Natural killer cell (primary cell): ENCODE results near the gene TBX2. TPM values are rescaled to one million over a fixed set of nuclear protein-coding genes. Genes with fewer than 3 reads are reported as not detected.

Experiments used
- ATAC-seq, 3 donors: fragments of 150-1000 bp in 2 of 3; fragments of 200-7000 bp in 1 of 3; cut with Tn5 transposase; 1 replicate in 1 of 3; 2 replicates in 2 of 3; pipeline ENCODE4 v1.10.0; 2021; ENCODE audit warnings: mild to moderate bottlenecking in 2 of 3, moderate library complexity in 2 of 3
- DNase-seq, 2 donors: peaks; one replicate each; pipeline versions ENCODE4 v3.0.0 to v3.0.0-alpha.2; 2013 to 2021; ENCODE audit warnings: mixed read lengths in 1 of 2
- H3K27ac ChIP-seq: one replicate; pipeline ENCODE4 v1.5.1; 2013; ENCODE audit warnings: mild to moderate bottlenecking, low read length
- H3K27me3 ChIP-seq: one replicate; pipeline ENCODE4 v1.6.1; 2013; ENCODE audit warnings: low read length; ENCODE audit not compliant: control insufficient read depth, insufficient read depth
- H3K36me3 ChIP-seq: one replicate; pipeline ENCODE4 v1.6.1; 2013; ENCODE audit warnings: low read length; ENCODE audit not compliant: control insufficient read depth, insufficient read depth
- H3K4me1 ChIP-seq: one replicate; pipeline ENCODE4 v1.6.1; 2013; ENCODE audit warnings: low read length; ENCODE audit not compliant: control insufficient read depth, insufficient read depth
- H3K4me3 ChIP-seq: one replicate; pipeline ENCODE4 v1.5.1; 2013; ENCODE audit warnings: low read length
- H3K9me3 ChIP-seq: one replicate; pipeline ENCODE4 v1.6.1; 2013; ENCODE audit warnings: low read length; ENCODE audit not compliant: control insufficient read depth, insufficient read depth
- H3K27ac Mint-ChIP-seq, 2 donors: one replicate each; pipeline ENCODE4 v1.8.0; 2022; ENCODE audit warnings: mild to moderate bottlenecking in 2 of 2, mixed read lengths in 2 of 2, moderate library complexity in 1 of 2
- H3K27me3 Mint-ChIP-seq, 2 donors: one replicate each; pipeline ENCODE4 v1.8.0; 2022; ENCODE audit warnings: low read depth in 2 of 2, mixed read lengths in 2 of 2
- H3K36me3 Mint-ChIP-seq: one replicate; pipeline ENCODE4 v1.8.0; 2022; ENCODE audit warnings: mixed read lengths
- H3K4me1 Mint-ChIP-seq, 2 donors: one replicate each; pipeline ENCODE4 v1.8.0; 2022; ENCODE audit warnings: mixed read lengths in 2 of 2
- H3K4me3 Mint-ChIP-seq: one replicate; pipeline ENCODE4 v1.8.0; 2022; ENCODE audit warnings: mild to moderate bottlenecking, moderate library complexity, mixed read lengths
- H3K9me3 Mint-ChIP-seq, 2 donors: one replicate each; pipeline ENCODE4 v1.8.0; 2022; ENCODE audit warnings: mixed read lengths in 2 of 2
- WGBS: methylation state at CpG from one replicate; pipeline ENCODE4 v1.1.7; 2013; ENCODE audit warnings: missing lambda C conversion rate; ENCODE audit not compliant: insufficient coverage; 5-methylcytosine and 5-hydroxymethylcytosine counted together
- intact Hi-C: fragments of 100-400 bp; cut with micrococcal nuclease; formaldehyde crosslinking; loops from one replicate; pipeline ENCODE4 v1.14.2; 2022
- total RNA-seq, 4 donors: library from RNA; stranded (reverse); fragments of 120-200 nt in 1 of 4; gene quantifications; one replicate each; pipeline versions ENCODE4 v1.2.3 to v1.2.4, GENCODE V29; 2013 to 2022
- TF ChIP-seq, protein P1 (sequence below): fragments of 200-600 bp; IDR thresholded peaks from one replicate; pipeline ENCODE4 v1.8.0; 2022; ENCODE audit warnings: antibody characterized with exemption

Gene TBX2
- total RNA-seq, 3 donors from 2014 or later (not counting 1 experiment from before 2014, with no cell fraction given), result 0.09 to 0.23 TPM; not detected in 1

DNA sequence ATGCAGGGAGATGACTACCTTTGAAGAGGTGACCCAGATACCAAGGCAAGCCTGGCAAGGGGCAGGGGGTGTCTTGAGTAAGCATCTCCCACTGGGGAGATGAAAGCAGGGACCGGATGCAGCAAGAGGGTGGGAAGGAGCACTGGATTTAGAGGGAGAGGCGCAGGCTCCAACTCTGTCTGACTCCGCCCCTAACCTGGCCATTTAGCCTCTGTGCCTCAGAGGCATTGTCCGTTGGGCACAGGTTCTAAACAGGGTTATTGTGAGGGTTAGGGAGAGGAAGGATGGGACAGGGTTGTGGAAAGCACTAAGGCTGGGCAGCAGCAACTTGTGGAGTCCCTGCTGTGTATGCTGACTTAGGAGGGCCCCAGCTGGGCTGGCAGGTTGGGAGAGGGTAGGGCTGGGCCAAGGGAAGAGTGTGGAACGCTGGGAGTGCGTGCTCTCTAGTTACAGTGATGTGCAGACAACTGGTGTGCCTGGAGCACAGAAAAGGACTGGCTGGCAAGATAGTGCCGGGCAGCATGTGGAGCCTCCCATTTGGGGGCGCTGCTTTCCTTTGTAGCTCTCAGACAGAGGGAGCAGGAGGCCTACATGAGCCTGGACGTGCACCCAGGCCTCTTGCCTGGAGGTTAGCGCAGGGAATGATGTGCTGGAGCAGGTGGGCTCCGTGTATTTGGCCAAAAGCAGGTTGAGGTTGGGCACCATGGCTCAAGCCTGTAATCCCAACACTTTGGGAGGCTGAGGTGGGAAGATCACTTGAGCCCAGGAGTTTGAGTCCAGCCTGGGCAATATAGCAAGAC lies 26.2 kb downstream of the TBX2 start:
- no peak for ATAC-seq
- Histone ChIP-seq H3K4me1 (no peaks in the 10 kb centered on the region), H3K27ac (no peak overlapping the region), H3K36me3 (no peaks in the 10 kb centered on the region), H3K27me3 (peaks cover 2% of the 10 kb centered on the region), H3K9me3 (no peaks in the 10 kb centered on the region), H3K4me3 (no peak overlapping the region)
- no peak for DNase-seq
- no peak overlapping the region for H3K4me3 Mint-ChIP-seq
- H3K27me3 Mint-ChIP-seq, result peaks cover 18 to 21% of the 10 kb centered on the region in 2 donors
- no peaks in the 10 kb centered on the region for H3K9me3 Mint-ChIP-seq
- H3K36me3 Mint-ChIP-seq, result no peaks in the 10 kb centered on the region
- no peak overlapping the region for H3K27ac Mint-ChIP-seq
- TF ChIP-seq, protein P1, sequence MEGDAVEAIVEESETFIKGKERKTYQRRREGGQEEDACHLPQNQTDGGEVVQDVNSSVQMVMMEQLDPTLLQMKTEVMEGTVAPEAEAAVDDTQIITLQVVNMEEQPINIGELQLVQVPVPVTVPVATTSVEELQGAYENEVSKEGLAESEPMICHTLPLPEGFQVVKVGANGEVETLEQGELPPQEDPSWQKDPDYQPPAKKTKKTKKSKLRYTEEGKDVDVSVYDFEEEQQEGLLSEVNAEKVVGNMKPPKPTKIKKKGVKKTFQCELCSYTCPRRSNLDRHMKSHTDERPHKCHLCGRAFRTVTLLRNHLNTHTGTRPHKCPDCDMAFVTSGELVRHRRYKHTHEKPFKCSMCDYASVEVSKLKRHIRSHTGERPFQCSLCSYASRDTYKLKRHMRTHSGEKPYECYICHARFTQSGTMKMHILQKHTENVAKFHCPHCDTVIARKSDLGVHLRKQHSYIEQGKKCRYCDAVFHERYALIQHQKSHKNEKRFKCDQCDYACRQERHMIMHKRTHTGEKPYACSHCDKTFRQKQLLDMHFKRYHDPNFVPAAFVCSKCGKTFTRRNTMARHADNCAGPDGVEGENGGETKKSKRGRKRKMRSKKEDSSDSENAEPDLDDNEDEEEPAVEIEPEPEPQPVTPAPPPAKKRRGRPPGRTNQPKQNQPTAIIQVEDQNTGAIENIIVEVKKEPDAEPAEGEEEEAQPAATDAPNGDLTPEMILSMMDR, result no peak
- WGBS, result 63% methylated on average over 11 of the region's 11 CpGs
- H3K4me1 Mint-ChIP-seq, result no peaks in the 10 kb centered on the region
- intact Hi-C loops, result no loop called here

DNA sequence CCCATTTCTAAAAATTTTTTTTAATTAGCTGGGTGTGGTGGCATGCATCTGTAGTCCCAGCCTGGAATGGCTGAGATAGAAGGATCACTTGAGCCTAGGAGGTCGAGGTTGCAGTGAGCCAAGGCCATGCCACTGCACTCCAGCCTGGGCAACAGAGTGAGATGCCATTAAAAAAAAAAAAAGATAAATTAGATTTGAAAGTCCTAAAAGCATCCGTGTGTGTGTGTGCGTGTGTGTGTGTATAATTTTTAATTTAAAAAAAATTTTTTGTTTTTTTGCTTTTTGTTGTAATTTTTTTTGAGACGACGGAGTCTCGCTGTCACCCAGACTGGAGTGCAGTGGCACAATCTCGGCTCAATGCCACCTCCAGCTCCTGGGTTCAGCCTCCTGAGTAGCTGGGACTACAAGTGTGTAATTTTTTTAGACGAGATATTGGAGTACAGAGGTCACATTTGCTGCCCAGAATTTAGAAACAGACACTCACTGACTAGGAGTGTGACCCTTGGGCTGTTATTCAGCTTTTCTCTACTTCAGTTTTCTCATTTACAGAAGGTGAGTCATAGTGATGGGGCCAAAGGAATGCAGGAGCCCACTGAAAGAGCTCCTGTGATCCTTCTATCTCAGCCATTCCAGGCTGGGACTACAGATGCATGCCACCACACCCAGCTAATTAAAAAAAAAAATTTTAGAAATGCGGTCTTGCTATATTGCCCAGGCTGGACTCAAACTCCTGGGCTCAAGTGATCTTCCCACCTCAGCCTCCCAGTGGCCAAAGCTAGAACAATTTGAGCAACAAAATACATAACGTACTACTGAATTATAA lies 27.1 kb downstream of the TBX2 start:
- Mint-ChIP-seq H3K27ac (no peak overlapping the region), H3K4me1 (no peaks in the 10 kb centered on the region), H3K4me3 (no peak overlapping the region), H3K27me3 (peaks cover 13 to 18% of the 10 kb centered on the region in 2 donors), H3K9me3 (no peaks in the 10 kb centered on the region), H3K36me3 (no peaks in the 10 kb centered on the region)
- peaks cover 2% of the 10 kb centered on the region for H3K27me3 ChIP-seq
- intact Hi-C loops, result no loop called here
- DNase-seq, result no peak
- H3K4me3 ChIP-seq, result no peak overlapping the region
- H3K27ac ChIP-seq, result no peak overlapping the region
- 90% methylated on average over 9 of the region's 10 CpGs for WGBS
- H3K4me1 ChIP-seq, result no peaks in the 10 kb centered on the region
- no peaks in the 10 kb centered on the region for H3K9me3 ChIP-seq
- ATAC-seq, result no peak
- H3K36me3 ChIP-seq, result no peaks in the 10 kb centered on the region
- TF ChIP-seq, protein P1, result no peak

DNA sequence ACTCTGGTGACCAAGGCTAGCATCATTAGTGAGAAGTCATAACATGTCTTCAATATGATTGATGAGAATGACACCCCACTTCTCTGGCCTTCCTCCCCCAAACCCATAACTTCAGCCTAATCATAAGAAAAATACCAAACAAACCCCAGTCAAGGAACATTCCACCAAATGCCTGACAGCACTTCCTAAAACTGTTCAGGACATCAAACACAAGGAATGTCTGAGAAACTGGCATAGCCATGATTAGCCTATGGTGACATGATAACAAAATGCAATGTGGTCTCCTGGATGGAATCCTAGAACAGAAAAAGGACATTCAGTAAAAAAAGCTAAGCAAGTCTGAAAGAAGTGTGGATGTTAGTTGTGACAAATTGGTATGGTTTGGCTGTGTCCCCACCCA lies 27.9 kb downstream of the TBX2 start:
- H3K4me3 Mint-ChIP-seq, result no peak overlapping the region

More for the DNA sequence above, 27.9 kb downstream of the TBX2 start:
- no peaks in the 10 kb centered on the region for H3K4me1 Mint-ChIP-seq
- no peaks in the 10 kb centered on the region for H3K9me3 Mint-ChIP-seq
- Histone ChIP-seq H3K36me3 (no peaks in the 10 kb centered on the region), H3K9me3 (no peaks in the 10 kb centered on the region), H3K4me1 (no peaks in the 10 kb centered on the region), H3K4me3 (no peak overlapping the region), H3K27me3 (peaks cover 2% of the 10 kb centered on the region), H3K27ac (no peak overlapping the region)
- DNase-seq, result no peak
- no peaks in the 10 kb centered on the region for H3K36me3 Mint-ChIP-seq
- H3K27me3 Mint-ChIP-seq, result peaks cover 6 to 15% of the 10 kb centered on the region in 2 donors
- no peak overlapping the region for H3K27ac Mint-ChIP-seq
- TF ChIP-seq, protein P1, result no peak
- ATAC-seq, result no peak
- intact Hi-C loops, result no loop called here
